ENCODE results near the gene GSG1L2.

The GSG1L2 gene

DNA sequence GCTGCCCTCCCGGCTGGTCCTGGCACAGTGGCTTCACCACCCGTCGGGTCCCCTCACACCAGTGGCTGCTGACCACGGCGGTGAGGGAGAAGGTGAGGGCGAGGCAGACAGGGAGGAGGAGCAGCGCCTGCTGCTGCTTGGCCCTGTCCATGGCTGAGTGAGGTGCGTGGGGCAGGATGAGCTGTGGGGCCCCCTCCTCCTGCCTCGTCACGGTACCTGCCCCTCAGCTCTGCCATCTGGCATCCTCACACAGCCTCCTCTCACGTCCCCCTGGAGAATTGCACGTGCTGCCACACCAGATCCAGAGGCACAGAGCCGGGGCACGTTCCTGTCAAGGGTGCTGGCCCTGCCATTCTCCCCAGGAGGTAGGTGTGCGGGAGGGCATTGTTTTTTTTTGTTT lies at the start of gene GSG1L2:
Gene GSG1L2 (minus strand): TSS at position 159 of the 400 bp plus-strand sequence. CDS start 8 bp downstream, at position 151.
- H3K4me1 Mint-ChIP-seq, result no peaks in the 10 kb centered on the region

DNA sequence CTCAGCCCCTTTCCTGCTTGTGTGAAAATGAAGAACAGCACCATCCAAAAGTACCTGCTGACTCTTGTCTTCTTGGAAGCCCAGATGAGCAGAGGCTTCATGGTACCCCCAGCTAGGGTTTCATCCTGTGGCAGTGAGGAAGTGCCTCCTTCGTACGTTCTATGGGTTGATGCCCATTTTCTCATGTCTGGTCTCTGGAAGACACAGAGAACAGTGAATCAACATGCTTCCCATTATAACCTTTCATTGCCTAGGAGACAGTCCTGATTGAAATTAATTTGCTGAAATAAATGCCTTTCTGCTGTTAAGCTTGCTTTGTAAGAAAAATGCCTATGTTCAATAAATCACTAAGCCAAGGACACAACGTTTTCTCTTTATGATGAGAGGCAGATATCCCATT lies 46.7 kb upstream of the GSG1L2 start:
- Mint-ChIP-seq H3K36me3 (no peaks in the 10 kb centered on the region), H3K4me1 (no peaks in the 10 kb centered on the region), H3K4me3 (no peak overlapping the region), H3K27me3 (peaks cover 13 to 47% of the 10 kb centered on the region in 2 donors), H3K27ac (no peak overlapping the region), H3K9me3 (peaks cover 0 to 6% of the 10 kb centered on the region in 2 donors)
- ATAC-seq (replicated peaks) (no peak), DNase-seq (no peak)

More for the DNA sequence above, at the start of gene GSG1L2:
- no peaks in the 10 kb centered on the region for H3K36me3 Mint-ChIP-seq
- DNase-seq, result no peak
- peaks cover 3 to 4% of the 10 kb centered on the region in 2 donors for H3K9me3 Mint-ChIP-seq
- peaks cover 13 to 33% of the 10 kb centered on the region in 2 donors for H3K27me3 Mint-ChIP-seq
- H3K4me3 Mint-ChIP-seq, result no peak within 1 kb of the TSS
- no peak for ATAC-seq (replicated peaks)
- no peak within 1 kb of the TSS for H3K27ac Mint-ChIP-seq

DNA sequence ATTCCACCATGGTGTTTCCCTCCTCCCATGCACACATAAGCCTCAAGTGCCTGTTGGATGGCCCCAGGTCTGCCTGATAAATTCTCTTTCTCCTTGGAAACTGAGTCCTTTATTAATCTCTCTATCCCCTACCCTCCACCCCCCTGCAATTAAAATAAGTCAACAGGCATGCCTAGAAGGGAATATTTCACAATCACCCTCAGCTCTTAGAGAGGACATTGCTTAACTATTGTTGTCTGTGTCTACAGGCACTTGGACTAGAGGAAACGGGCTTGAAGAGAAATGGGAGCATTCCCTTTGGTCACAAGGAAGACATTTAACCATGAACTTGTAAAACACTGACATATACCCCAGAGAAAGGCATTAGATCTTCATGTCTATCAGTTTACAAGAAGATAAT lies 43.7 kb upstream of the GSG1L2 start:
- DNase-seq (no peak), ATAC-seq (replicated peaks) (no peak)
- Mint-ChIP-seq H3K4me3 (no peak overlapping the region), H3K36me3 (no peaks in the 10 kb centered on the region), H3K9me3 (peaks cover 8% of the 10 kb centered on the region in 2 donors), H3K27me3 (peaks cover 18 to 22% of the 10 kb centered on the region in 2 donors), H3K27ac (no peak overlapping the region), H3K4me1 (no peaks in the 10 kb centered on the region)

DNA sequence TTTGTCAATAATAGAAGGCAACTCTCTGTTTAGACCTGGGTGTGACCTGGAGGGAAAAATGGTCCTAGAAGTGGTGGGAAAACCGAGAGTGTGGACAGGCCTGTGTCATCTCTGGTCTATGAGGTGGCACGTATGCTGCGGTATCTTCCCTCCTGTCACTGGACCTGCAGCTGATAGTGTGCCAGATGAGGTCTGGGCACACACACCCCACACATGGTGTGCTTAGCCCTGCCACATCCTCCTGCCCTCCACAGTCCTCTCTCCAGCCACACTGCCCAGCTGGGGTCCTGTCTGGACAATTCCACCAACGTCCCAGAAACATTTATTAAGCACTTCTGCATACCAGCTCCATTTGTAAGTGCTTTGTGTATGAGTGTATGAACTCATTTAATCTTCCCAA lies 41.1 kb upstream of the GSG1L2 start:
- H3K27ac Mint-ChIP-seq, result no peak overlapping the region

DNA sequence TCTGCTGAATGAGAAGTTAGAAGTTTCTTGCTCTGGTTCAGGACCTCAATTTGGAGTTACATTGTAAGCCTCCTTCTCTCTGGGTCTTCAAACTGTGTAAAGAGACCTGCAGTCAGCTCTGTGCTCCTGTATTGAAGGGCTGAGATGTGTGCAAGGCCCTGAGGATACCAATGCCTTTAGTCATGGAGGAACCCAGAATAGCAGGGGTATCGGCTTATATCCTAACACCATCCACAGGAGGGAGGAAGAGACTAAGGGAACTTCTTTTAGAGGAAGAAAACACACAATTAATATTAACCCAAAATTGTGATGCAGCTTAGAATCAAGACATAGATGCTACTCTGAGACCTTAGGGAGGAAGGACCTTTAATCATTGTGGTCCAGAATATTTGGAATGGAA lies 40.3 kb upstream of the GSG1L2 start:
- DNase-seq, result no peak
- Mint-ChIP-seq H3K27me3 (peaks cover 10 to 11% of the 10 kb centered on the region in 2 donors), H3K36me3 (no peaks in the 10 kb centered on the region), H3K9me3 (peaks cover 8 to 15% of the 10 kb centered on the region in 2 donors), H3K4me3 (no peak overlapping the region), H3K27ac (no peak overlapping the region), H3K4me1 (no peaks in the 10 kb centered on the region)
- ATAC-seq (replicated peaks), result no peak

More for the DNA sequence above, 41.1 kb upstream of the GSG1L2 start:
- H3K9me3 Mint-ChIP-seq, result peaks cover 8 to 13% of the 10 kb centered on the region in 2 donors
- no peaks in the 10 kb centered on the region for H3K4me1 Mint-ChIP-seq
- no peaks in the 10 kb centered on the region for H3K36me3 Mint-ChIP-seq
- peaks cover 10 to 16% of the 10 kb centered on the region in 2 donors for H3K27me3 Mint-ChIP-seq
- DNase-seq, result no peak
- no peak for ATAC-seq (replicated peaks)
- H3K4me3 Mint-ChIP-seq, result no peak overlapping the region

DNA sequence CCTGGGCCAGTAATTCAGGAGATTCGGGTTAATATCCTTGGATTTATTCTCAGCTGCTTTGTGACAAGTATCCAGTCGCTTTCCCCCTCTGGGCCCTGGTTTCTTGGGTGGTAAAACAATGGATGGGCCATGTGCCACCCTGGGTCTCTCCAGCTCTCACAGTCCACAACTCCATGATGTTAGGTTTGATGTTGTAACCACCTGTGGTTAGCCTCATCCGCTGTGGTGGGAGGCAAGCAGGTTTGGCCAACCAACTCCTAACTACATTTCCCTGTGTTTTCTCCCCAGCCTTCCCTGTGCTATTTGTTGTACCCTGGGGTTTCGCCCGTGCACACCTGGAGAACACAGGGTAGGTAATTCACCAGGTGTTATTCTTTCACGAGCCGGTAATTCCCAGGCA lies 39.0 kb upstream of the GSG1L2 start:
- Mint-ChIP-seq H3K27ac (no peak overlapping the region), H3K9me3 (peaks cover 8 to 15% of the 10 kb centered on the region in 2 donors), H3K4me1 (no peaks in the 10 kb centered on the region), H3K4me3 (no peak overlapping the region), H3K27me3 (peaks cover 10 to 11% of the 10 kb centered on the region in 2 donors), H3K36me3 (no peaks in the 10 kb centered on the region)
- ATAC-seq (replicated peaks), result no peak
- no peak for DNase-seq

DNA sequence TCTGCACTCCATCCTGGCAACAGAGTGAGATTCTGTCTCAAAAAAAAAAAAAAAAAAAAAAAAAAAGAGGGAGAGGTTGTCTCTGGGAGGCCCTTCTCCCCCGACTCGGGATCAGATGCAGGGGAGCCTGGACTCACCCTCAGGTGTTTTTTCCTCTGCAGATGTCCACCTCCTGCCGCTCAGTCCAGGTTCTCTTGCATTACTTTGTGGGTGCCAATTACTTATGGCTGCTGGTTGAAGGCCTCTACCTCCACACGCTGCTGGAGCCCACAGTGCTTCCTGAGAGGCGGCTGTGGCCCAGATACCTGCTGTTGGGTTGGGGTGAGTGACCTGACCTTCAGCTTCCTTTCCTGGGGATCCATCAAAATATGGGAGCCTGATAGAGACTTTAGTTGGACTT lies 37.9 kb upstream of the GSG1L2 start:
- ATAC-seq (replicated peaks) (no peak), DNase-seq (no peak)
- H3K27me3 Mint-ChIP-seq, result peaks cover 5% of the 10 kb centered on the region in 2 donors
- H3K27ac Mint-ChIP-seq, result no peak overlapping the region
- H3K4me3 Mint-ChIP-seq, result no peak overlapping the region
- peaks cover 4 to 15% of the 10 kb centered on the region in 2 donors for H3K9me3 Mint-ChIP-seq
- no peaks in the 10 kb centered on the region for H3K4me1 Mint-ChIP-seq
- no peaks in the 10 kb centered on the region for H3K36me3 Mint-ChIP-seq

DNA sequence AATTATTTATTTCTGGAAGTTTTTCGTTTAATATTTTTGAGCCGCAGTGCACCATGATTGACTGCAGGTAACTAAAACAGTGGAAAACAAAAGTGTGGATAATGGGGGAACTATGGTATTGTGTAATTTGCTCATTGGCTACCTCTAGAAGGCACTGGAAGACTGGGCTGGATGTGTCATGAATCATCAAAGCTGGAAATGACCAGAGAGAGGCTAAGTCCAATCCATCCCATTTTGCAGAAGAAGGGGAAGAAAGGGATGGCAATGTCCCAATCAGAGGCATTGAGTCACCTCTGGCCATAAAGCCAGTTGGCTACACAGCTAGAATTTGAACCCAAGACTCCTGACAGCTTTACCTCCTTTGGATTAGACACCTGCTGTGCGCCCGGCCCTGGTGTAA lies 33.2 kb upstream of the GSG1L2 start:
- Mint-ChIP-seq H3K27me3 (peaks cover 4 to 5% of the 10 kb centered on the region in 2 donors), H3K4me1 (no peaks in the 10 kb centered on the region), H3K27ac (no peak overlapping the region), H3K4me3 (no peak overlapping the region), H3K36me3 (no peaks in the 10 kb centered on the region), H3K9me3 (peaks cover 3 to 6% of the 10 kb centered on the region in 2 donors)
- DNase-seq, result no peak
- no peak for ATAC-seq (replicated peaks)

DNA sequence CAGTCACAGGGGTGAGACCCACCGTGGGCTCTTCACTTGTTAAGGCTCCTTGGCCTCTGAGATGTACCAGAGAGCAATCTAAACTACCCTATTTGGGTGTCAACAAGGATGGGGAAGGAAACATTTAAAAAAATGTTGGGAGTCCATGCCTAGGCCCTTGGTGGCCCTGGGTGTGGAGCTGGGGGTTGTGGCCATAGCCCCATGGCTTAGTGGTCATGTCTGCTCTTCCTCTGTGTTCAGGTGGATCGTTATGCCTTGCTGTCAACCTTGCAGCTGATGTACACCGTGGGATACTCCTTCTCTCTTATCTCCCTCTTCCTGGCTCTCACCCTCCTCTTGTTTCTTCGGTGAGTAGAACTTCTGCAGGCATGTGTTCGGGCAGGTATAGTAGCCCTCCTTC lies 32.4 kb upstream of the GSG1L2 start:
- Mint-ChIP-seq H3K27ac (no peak overlapping the region), H3K27me3 (peaks cover 3 to 4% of the 10 kb centered on the region in 2 donors), H3K4me3 (no peak overlapping the region), H3K4me1 (no peaks in the 10 kb centered on the region), H3K36me3 (no peaks in the 10 kb centered on the region), H3K9me3 (peaks cover 3 to 4% of the 10 kb centered on the region in 2 donors)
- ATAC-seq (replicated peaks), result no peak
- DNase-seq, result no peak

DNA sequence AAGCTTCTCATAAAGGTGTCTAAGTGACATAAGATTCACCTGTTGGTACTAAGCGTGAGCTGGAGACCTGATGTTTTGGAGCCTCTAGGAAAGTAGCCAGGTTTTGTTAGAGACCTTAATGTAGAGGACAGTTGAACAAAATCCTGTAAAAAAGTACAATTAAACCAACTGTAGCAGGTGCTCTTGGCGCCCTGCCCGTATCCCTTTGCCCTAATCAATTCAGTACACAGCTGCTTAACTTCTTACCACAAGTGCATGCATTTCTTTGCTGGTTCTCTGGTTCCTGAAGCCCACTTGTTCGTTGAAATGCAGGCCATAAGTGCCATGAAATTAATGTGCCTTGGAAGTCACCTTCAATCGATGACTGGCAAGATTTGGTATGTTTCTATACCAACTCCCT lies 28.3 kb upstream of the GSG1L2 start:
- ATAC-seq (replicated peaks) (no peak), DNase-seq (no peak)
- no peaks in the 10 kb centered on the region for H3K36me3 Mint-ChIP-seq
- no peak overlapping the region for H3K27ac Mint-ChIP-seq
- H3K4me1 Mint-ChIP-seq, result no peaks in the 10 kb centered on the region
- peaks cover 0 to 4% of the 10 kb centered on the region in 2 donors for H3K27me3 Mint-ChIP-seq
- no peak overlapping the region for H3K4me3 Mint-ChIP-seq
- peaks cover 2 to 3% of the 10 kb centered on the region in 2 donors for H3K9me3 Mint-ChIP-seq

DNA sequence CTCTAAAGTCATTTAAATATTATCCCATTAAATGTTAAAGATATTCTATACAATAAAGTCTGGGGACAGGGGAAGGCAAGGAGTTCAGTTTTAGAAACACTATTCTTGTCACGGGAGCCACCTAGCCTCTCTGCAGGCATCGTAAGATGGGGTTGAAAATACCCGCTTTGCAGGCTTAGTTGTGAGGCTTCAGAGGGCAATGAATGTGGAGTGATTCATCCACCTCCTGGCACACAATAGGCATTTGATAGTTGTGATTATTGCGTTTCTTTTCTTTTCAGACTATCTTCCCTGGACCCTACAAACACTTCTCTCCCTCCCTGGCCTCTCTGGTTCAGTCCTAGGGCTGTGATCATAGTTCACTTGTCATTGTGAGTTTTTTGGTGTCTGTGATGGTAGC lies 23.4 kb upstream of the GSG1L2 start:
- Mint-ChIP-seq H3K9me3 (no peaks in the 10 kb centered on the region), H3K27ac (no peak overlapping the region), H3K27me3 (peaks cover 13 to 18% of the 10 kb centered on the region in 2 donors), H3K36me3 (no peaks in the 10 kb centered on the region), H3K4me1 (no peaks in the 10 kb centered on the region), H3K4me3 (no peak overlapping the region)
- ATAC-seq (replicated peaks) (no peak), DNase-seq (no peak)

DNA sequence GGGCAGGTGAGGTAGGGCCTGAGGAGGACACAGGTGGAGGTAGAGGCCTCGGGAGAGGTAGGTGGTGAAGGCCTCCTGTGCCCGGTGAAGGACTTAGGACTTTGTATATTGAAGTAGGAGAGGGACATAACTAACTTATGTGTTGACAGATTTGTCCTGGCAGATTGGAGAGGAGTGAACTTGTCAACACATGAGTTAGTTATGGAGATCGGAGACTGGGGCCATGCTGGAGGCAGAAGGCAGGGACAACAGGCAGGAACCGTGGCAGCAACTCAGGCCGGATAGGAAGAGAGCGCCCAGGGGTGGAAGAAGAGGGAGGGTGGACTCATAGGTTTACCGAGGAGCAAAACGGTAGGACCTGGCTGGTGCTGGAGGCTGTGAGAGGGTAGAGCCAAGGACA lies 22.3 kb upstream of the GSG1L2 start:
- Mint-ChIP-seq H3K9me3 (no peaks in the 10 kb centered on the region), H3K4me3 (no peak overlapping the region), H3K27me3 (peaks cover 19 to 20% of the 10 kb centered on the region in 2 donors), H3K36me3 (no peaks in the 10 kb centered on the region), H3K27ac (no peak overlapping the region), H3K4me1 (no peaks in the 10 kb centered on the region)
- DNase-seq, result no peak
- ATAC-seq (replicated peaks), result no peak

DNA sequence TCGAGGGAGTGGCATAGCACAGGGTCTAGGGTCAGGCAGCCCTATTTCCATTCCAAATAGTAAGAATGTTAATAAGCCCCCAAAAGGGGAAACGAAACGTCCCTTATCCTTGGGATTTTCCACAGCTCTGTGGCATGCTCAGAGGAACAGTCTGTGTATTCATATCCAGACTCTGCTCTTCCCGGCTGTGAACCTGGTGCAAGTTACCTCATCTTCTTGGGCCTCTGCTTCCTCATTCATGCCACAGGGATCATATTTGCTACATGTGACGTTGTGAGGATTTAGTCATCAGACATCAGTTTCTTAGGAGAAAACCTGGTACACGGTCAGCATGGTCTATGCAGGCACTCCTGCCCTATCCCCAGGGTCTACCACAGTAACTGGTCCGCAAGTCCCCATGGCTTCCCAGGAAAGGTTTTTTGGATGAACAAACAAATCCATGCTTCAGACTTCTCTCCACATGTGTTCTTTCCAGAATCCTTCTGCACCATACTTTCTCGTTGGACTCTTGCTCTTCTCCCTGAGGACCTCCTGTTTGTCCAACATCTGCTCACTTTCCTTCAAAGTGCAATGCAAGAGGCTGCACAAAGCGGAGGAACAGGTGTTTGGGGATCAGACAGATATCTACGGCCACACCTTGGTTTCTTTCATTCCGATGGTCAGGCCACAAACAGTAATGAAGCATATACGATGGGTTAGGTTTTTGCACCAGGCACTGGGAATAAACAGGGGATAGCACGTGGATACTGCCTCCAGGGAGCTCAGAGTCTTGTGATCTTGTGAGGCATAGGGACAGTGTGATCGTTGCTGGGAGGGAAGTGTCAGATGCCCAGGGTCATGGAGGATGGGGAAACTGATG lies 21.5 kb upstream of the GSG1L2 start:
- H3K4me3 Mint-ChIP-seq, result no peak overlapping the region

DNA sequence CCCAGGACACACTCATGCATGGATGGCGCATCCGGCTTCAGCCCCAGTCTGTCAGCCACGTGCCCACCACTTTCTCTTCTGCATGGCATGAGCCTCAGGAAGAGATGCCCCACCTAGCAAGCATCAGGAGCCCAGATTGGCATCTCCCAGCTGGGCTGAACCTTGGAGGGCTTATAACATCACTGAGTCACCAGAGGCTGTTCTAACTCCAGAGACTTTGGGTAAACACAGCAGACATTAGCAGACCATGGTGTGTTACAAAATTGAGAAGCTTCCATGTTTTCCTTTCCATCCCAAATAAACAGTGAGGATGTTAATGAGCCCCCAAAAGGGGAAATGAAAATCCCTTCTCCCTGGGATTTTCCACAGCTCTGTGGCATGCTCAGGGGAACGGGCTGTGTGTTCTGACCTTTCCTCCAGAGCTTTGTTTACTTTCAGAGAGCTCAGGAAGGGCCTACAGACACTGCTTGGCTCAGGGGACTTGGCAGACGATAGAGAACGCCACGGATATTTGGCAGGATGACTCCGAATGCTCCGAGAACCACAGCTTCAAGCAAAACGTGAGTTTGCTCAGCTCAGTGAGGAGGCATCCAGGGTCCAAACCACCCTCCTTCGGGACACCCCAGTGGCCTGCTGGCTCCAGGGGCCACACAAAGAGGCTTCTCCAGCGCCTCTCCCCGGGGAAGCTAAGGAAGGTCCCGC lies 20.3 kb upstream of the GSG1L2 start:
- Mint-ChIP-seq H3K4me1 (no peaks in the 10 kb centered on the region), H3K9me3 (no peaks in the 10 kb centered on the region), H3K27ac (no peak overlapping the region), H3K36me3 (no peaks in the 10 kb centered on the region), H3K4me3 (no peak overlapping the region), H3K27me3 (peaks cover 27 to 28% of the 10 kb centered on the region in 2 donors)
- DNase-seq (no peak), ATAC-seq (replicated peaks) (no peak)

More for the DNA sequence above, 21.5 kb upstream of the GSG1L2 start:
- DNase-seq, result no peak
- no peak overlapping the region for H3K27ac Mint-ChIP-seq
- H3K36me3 Mint-ChIP-seq, result no peaks in the 10 kb centered on the region
- peaks cover 27% of the 10 kb centered on the region in 2 donors for H3K27me3 Mint-ChIP-seq
- ATAC-seq (replicated peaks), result no peak
- H3K9me3 Mint-ChIP-seq, result no peaks in the 10 kb centered on the region
- no peaks in the 10 kb centered on the region for H3K4me1 Mint-ChIP-seq

DNA sequence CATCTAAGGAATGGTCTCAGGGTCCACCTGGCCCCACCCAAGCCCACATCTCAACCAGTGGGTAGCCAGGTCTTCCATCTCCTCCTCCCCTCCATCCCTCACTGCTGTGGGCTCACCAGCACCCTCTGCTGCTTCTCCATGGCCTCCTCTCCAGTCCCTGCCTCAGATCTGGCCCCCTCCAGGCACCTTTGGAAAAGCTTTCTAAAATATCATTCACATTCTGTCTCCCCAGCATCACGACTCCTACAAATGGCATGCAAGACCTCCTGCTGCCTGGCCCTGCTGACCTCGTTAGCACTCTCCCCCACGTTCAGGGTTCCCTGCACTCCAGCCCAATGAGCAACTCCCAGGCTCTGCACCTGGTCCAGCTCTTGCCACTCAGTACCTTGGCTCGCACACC lies 17.6 kb upstream of the GSG1L2 start:
- no peaks in the 10 kb centered on the region for H3K9me3 Mint-ChIP-seq
- DNase-seq, result no peak
- H3K4me1 Mint-ChIP-seq, result no peaks in the 10 kb centered on the region
- no peak overlapping the region for H3K27ac Mint-ChIP-seq
- peaks cover 28 to 31% of the 10 kb centered on the region in 2 donors for H3K27me3 Mint-ChIP-seq
- no peak for ATAC-seq (replicated peaks)
- H3K36me3 Mint-ChIP-seq, result no peaks in the 10 kb centered on the region
- no peak overlapping the region for H3K4me3 Mint-ChIP-seq

Measured in stimulated activated naive B cell treated with anti-CD40 and anti-IgM and Interleukin-4, amounts not matched to agents 10 μg/mL and 1 μg/mL and 100 μg/mL, for 72 hours (primary cell).